Osteocyte (in vitro differentiated cells): ENCODE results near the gene HMGN4. TPM values are rescaled to one million over a fixed set of nuclear protein-coding genes. Genes with fewer than 3 reads are reported as not detected.

Experiments
- DNase-seq: peaks from one replicate; pipeline ENCODE4 v3.0.0; 2021; ENCODE audit warnings: mixed read lengths; ENCODE audit not compliant: unreplicated experiment; ENCODE audit errors: extremely low spot score
- H3K27ac Mint-ChIP-seq: one replicate; pipeline ENCODE4 v1.8.0; 2021; ENCODE audit warnings: mild to moderate bottlenecking, mixed read lengths; ENCODE audit not compliant: unreplicated experiment
- H3K27me3 Mint-ChIP-seq: one replicate; pipeline ENCODE4 v1.8.0; 2021; ENCODE audit warnings: mixed read lengths; ENCODE audit not compliant: unreplicated experiment
- H3K36me3 Mint-ChIP-seq: one replicate; pipeline ENCODE4 v1.8.0; 2021; ENCODE audit warnings: mixed read lengths; ENCODE audit not compliant: unreplicated experiment
- H3K4me1 Mint-ChIP-seq: one replicate; pipeline ENCODE4 v1.8.0; 2021; ENCODE audit warnings: mixed read lengths; ENCODE audit not compliant: unreplicated experiment
- H3K4me3 Mint-ChIP-seq: one replicate; pipeline ENCODE4 v1.8.0; 2021; ENCODE audit warnings: mild to moderate bottlenecking, moderate library complexity, mixed read lengths; ENCODE audit not compliant: unreplicated experiment
- H3K9me3 Mint-ChIP-seq: one replicate; pipeline ENCODE4 v1.8.0; 2021; ENCODE audit warnings: mixed read lengths; ENCODE audit not compliant: unreplicated experiment
- total RNA-seq: library from RNA; stranded (reverse); gene quantifications from 2 replicates; pipeline ENCODE4 v1.2.1, GENCODE V29; 2021
- TF ChIP-seq, protein P1 (sequence below): fragments of 200-600 bp; sonication (generic); IDR thresholded peaks from 2 replicates; pipeline ENCODE4 v1.5.0; 2021; ENCODE audit warnings: antibody characterized with exemption, mild to moderate bottlenecking, moderate library complexity

Gene HMGN4
- total RNA-seq, 1 donor from 2014 or later: 45.0 TPM

DNA sequence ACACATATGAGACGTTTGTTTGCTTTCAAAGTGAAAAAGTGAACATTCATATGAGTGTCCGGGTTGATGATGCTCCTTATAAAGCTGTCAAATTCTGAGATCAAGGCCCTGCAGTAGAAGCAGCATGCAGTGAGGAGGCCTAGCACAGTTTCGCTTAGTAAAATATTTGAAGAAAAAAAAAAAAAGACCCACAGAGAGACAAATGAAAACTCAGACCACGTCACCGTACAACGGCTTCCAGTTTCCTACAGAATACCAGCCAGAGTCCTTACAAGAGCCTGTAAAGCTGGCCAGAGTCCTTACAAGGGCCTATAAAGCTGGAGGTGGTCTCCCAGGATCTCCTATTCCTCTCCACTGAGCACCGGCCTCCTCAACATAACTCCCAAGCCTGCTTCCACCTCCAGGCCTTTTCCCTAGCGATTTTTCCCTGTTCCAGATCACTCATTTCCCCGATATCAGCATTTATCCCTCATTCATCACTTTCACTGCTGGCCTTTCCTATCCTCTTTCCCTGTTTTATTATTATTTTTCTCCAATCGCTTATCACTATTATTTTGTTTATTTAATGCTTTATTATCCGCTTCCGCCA, 1.5 kb upstream of the HMGN4 start:
- Mint-ChIP-seq H3K27me3 (no peaks in the 10 kb centered on the region), H3K4me1 (peaks cover 58% of the 10 kb centered on the region), H3K27ac (peak overlapping the region; percentile 100), H3K36me3 (peaks cover 4% of the 10 kb centered on the region), H3K9me3 (no peaks in the 10 kb centered on the region), H3K4me3 (peak overlapping the region; percentile 90)
- TF ChIP-seq, protein P1, sequence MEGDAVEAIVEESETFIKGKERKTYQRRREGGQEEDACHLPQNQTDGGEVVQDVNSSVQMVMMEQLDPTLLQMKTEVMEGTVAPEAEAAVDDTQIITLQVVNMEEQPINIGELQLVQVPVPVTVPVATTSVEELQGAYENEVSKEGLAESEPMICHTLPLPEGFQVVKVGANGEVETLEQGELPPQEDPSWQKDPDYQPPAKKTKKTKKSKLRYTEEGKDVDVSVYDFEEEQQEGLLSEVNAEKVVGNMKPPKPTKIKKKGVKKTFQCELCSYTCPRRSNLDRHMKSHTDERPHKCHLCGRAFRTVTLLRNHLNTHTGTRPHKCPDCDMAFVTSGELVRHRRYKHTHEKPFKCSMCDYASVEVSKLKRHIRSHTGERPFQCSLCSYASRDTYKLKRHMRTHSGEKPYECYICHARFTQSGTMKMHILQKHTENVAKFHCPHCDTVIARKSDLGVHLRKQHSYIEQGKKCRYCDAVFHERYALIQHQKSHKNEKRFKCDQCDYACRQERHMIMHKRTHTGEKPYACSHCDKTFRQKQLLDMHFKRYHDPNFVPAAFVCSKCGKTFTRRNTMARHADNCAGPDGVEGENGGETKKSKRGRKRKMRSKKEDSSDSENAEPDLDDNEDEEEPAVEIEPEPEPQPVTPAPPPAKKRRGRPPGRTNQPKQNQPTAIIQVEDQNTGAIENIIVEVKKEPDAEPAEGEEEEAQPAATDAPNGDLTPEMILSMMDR: no peak
- DNase-seq: no peak

DNA sequence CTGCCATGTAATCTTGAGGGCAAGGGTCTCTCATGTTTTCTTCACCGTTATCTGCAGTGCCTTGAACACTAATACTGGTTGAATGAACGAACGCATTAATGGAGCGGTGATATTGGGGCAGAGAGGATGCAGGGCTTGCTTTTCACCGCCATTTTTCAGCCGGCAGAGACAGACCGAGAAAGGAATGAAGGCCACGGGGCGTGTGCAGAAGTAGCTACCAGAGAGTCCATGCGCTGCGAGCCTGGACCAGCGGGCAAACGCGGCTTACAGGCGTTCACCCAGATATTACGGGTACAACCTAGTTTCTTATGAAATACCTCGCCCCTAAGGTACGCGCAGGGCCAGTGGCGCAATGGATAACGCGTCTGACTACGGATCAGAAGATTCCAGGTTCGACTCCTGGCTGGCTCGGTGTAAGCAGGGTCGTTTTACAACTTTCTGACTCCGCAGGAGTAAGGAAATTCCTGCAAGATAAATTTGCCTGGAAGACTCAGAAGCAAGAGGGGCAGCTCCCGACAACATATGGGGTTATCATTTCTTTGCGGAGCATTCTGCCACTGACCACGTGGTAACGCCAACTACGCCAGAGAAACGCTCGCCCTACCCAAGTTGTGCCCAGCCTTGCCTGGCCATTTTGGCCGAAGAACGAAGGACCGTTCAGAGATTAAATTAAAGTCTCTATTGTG, 863 bp upstream of the HMGN4 start:
- TF ChIP-seq, protein P1: no peak
- peak overlapping the region; percentile 90 for H3K4me3 Mint-ChIP-seq
- H3K27me3 Mint-ChIP-seq: no peaks in the 10 kb centered on the region
- peaks cover 55% of the 10 kb centered on the region for H3K4me1 Mint-ChIP-seq
- DNase-seq: peak; percentile 95
- H3K9me3 Mint-ChIP-seq: no peaks in the 10 kb centered on the region
- peaks cover 4% of the 10 kb centered on the region for H3K36me3 Mint-ChIP-seq
- peak overlapping the region; percentile 100 for H3K27ac Mint-ChIP-seq

DNA sequence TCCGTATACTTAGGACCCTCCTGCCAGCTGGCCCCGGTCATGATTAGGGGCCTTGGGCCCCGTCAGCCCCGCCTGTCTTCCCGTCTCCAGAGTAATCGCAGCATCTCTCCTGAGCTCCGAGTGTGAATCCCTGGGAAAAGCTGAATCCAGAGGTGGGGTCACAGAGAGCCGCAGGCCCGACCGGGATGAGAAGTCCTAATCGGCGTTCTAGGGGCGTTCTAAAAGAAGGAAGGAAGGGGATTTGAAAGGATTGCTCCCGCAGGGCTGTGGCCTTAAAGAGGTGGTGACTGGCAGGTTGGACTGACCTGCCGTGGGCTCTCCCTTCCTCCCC, 371 bp downstream of the HMGN4 start:
- Mint-ChIP-seq H3K36me3 (peaks cover 9% of the 10 kb centered on the region), H3K4me1 (peaks cover 49% of the 10 kb centered on the region), H3K27ac (peak overlapping the region; percentile 100), H3K9me3 (no peaks in the 10 kb centered on the region), H3K4me3 (peak overlapping the region; percentile 90), H3K27me3 (no peaks in the 10 kb centered on the region)
- TF ChIP-seq, protein P1: no peak
- DNase-seq: no peak

DNA sequence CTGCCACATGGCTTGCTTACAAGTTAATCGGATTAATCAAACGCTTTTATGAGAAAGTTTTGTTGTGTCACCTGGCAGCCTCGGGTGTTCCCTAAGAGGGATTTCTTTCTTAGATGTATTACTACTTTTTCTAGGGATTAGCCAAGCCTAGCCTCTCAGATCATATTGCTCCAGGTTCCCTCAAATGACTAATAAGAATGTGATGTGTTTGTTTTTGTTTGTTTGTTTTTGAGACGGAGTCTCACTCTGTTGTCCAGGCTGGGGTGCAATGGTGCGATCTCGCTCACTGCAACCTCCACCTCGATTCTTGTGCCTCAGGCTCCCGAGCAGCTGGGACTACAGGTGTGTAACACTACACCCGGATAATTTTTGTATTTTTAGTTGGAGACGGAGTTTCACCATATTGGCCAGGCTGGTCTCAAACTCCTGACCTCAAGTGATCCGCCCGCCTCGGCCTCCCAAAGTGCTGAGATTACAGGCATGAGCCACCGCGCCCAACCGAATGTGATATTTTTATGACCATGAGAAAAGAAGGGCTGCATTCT, 977 bp downstream of the HMGN4 start:
- H3K36me3 Mint-ChIP-seq: peaks cover 13% of the 10 kb centered on the region
- TF ChIP-seq, protein P1: no peak
- peak overlapping the region; percentile 100 for H3K27ac Mint-ChIP-seq
- H3K27me3 Mint-ChIP-seq: no peaks in the 10 kb centered on the region
- no peaks in the 10 kb centered on the region for H3K9me3 Mint-ChIP-seq
- H3K4me1 Mint-ChIP-seq: peaks cover 47% of the 10 kb centered on the region
- DNase-seq: no peak
- H3K4me3 Mint-ChIP-seq: peak overlapping the region; percentile 90

DNA sequence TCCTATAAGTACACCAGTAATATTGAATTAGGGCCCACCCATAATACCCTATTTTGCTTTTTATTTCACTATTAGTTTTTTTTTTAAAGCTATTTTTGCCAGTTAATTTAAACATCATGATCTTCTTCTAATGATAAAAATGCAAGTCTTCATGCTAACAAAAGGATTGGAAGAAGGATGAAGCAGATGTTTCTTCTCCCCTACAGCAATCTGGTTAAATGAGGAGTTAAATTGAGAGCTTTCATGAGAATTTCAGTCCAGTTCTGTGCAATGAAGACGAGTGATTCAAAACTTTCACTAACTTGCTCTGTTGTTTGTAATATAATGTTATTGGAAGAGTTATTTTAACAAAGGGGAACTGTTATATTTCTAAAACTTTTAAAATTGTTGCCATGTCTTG, 3.4 kb downstream of the HMGN4 start:
- TF ChIP-seq, protein P1: no peak
- peak overlapping the region; percentile 14 for H3K27ac Mint-ChIP-seq
- peaks cover 33% of the 10 kb centered on the region for H3K36me3 Mint-ChIP-seq
- DNase-seq: no peak
- peaks cover 36% of the 10 kb centered on the region for H3K4me1 Mint-ChIP-seq
- no peak overlapping the region for H3K4me3 Mint-ChIP-seq
- no peaks in the 10 kb centered on the region for H3K27me3 Mint-ChIP-seq
- H3K9me3 Mint-ChIP-seq: no peaks in the 10 kb centered on the region
